HepG2 (cell line): ENCODE measurements around the gene PDSS2. TPM values are rescaled to one million over a fixed set of nuclear protein-coding genes. Genes with fewer than 3 reads are reported as not detected.

Source experiments
- ATAC-seq: fragments of 200-7000 bp; cut with Tn5 transposase; 3 replicates; pipeline ENCODE4 v1.9.1; 2020; ENCODE audit warnings: mild to moderate bottlenecking, moderate library complexity
- BruUV-seq: library from RNA; stranded (reverse); fragments of 400-500 nt; replicated peaks from 2 replicates; lab custom pipeline; 2021; lab: Mats Ljungman, UMichigan
- CTCF ChIA-PET: fragments of 300-600 bp; formaldehyde crosslinking; extraction: SDS; loops from one replicate; lab custom pipeline; 2021; ENCODE audit warnings: low total read pairs, inconsistent platforms, low intra/inter-chr PET ratio; lab: Yijun Ruan, JAX
- POLR2A ChIA-PET: fragments of 350-600 bp; sonication (Branson Sonifier 250); formaldehyde crosslinking; loops from one replicate; lab custom pipeline; 2020; ENCODE audit warnings: antibody characterized with exemption, inconsistent platforms; lab: Yijun Ruan, JAX
- DNase-seq: peaks from one replicate; pipeline ENCODE4 v3.0.0-alpha.2; 2015; ENCODE audit warnings: low spot score
- FAIRE-seq: peaks from 3 replicates; lab custom pipeline; 2011; peaks lifted over from hg19 to GRCh38; lab: Jason Lieb, UNC
- H2AFZ ChIP-seq: one replicate; pipeline ENCODE4 v1.6.1; 2011; ENCODE audit warnings: low read length, inconsistent platforms
- H3K27ac ChIP-seq: fragments of 300-600 bp; 3 replicates; pipeline ENCODE4 v1.8.0; 2011; ENCODE audit warnings: mixed run types, mild to moderate bottlenecking, mixed read lengths, low read length, inconsistent platforms; ENCODE audit not compliant: insufficient read depth; ENCODE audit errors: extremely low read length
- H3K27me3 ChIP-seq, 2 experiments: fragments of 200-600 bp in 1 of 2; 2 replicates in 1 of 2; 3 replicates in 1 of 2; pipeline versions ENCODE4 v1.6.0 to v1.8.0; 2011; ENCODE audit warnings: low read length in 2 of 2, mild to moderate bottlenecking in 2 of 2, moderate library complexity in 2 of 2, inconsistent platforms in 1 of 2; ENCODE audit not compliant: insufficient read depth in 2 of 2, control insufficient read depth in 1 of 2
- H3K36me3 ChIP-seq, 2 experiments: fragments of 200-600 bp in 1 of 2; replicated peaks in 1 of 2; 2 replicates in 1 of 2; 3 replicates in 1 of 2; pipeline versions ENCODE4 v1.5.1 to v1.8.0; 2011; ENCODE audit warnings: low read length in 2 of 2, inconsistent platforms in 1 of 2; ENCODE audit not compliant: insufficient read depth in 2 of 2, control insufficient read depth in 1 of 2
- H3K4me1 ChIP-seq: 2 replicates; pipeline ENCODE4 v1.5.1; 2012; ENCODE audit warnings: low read length, inconsistent platforms; ENCODE audit not compliant: insufficient read depth
- H3K4me2 ChIP-seq: 2 replicates; pipeline ENCODE4 v1.6.0; 2011; ENCODE audit warnings: low read depth, low read length, inconsistent platforms
- H3K4me3 ChIP-seq, 3 experiments: fragments of 200-600 bp in 1 of 3; sonication (generic), shearing (Covaris generic) in 1 of 3; replicated peaks in 1 of 3; 2 replicates each; pipeline ENCODE4 v1.5.1; 2011 to 2016; ENCODE audit warnings: low read length in 3 of 3, inconsistent platforms in 2 of 3, low read depth in 2 of 3, mild to moderate bottlenecking in 2 of 3, control low read depth in 1 of 3, mixed read lengths in 1 of 3; ENCODE audit not compliant: insufficient read depth in 1 of 3
- H3K79me2 ChIP-seq: one replicate; pipeline ENCODE4 v1.6.1; 2011; ENCODE audit warnings: low read length, inconsistent platforms; ENCODE audit not compliant: insufficient read depth
- H3K9ac ChIP-seq: 2 replicates; pipeline ENCODE4 v1.6.0; 2011; ENCODE audit warnings: mild to moderate bottlenecking, low read depth, low read length, inconsistent platforms; ENCODE audit not compliant: insufficient read depth
- H3K9me3 ChIP-seq: 2 replicates; pipeline ENCODE4 v1.5.1; 2012; ENCODE audit warnings: mild to moderate bottlenecking, low read length
- H4K20me1 ChIP-seq: 2 replicates; pipeline ENCODE4 v1.6.0; 2011; ENCODE audit warnings: inconsistent platforms, mild to moderate bottlenecking, low read length, moderate library complexity; ENCODE audit not compliant: insufficient read depth
- BCL3 ChIP-seq: sonication (generic); formaldehyde crosslinking; IDR thresholded peaks from 2 replicates; pipeline ENCODE4 v1.5.1; 2020; ENCODE audit warnings: mild to moderate bottlenecking, missing genetic modification reagents, moderate library complexity
- CAMTA2 ChIP-seq: sonication (generic); formaldehyde crosslinking; IDR thresholded peaks from 2 replicates; pipeline ENCODE4 v1.4.0; 2020; ENCODE audit warnings: mild to moderate bottlenecking, missing genetic modification reagents, borderline replicate concordance
- CCDC6 ChIP-seq: sonication (generic); formaldehyde crosslinking; IDR thresholded peaks from 2 replicates; pipeline ENCODE4 v1.8.1; 2022; ENCODE audit warnings: mild to moderate bottlenecking, missing genetic modification reagents, moderate library complexity
- FOSL2 ChIP-seq: sonication (generic); formaldehyde crosslinking; IDR thresholded peaks from 2 replicates; pipeline ENCODE4 v1.4.0; 2020; ENCODE audit warnings: missing genetic modification reagents
- HDAC1 ChIP-seq: sonication (generic); formaldehyde crosslinking; IDR thresholded peaks from 2 replicates; pipeline ENCODE4 v1.5.1; 2020; ENCODE audit warnings: mild to moderate bottlenecking, missing genetic modification reagents
- HNRNPK ChIP-seq: fragments of 200-400 bp; formaldehyde crosslinking; IDR thresholded peaks from 2 replicates; pipeline ENCODE4 v1.6.1; 2018; ENCODE audit warnings: low read length, low read depth, moderate library complexity, mild to moderate bottlenecking; ENCODE audit not compliant: poor library complexity, severe bottlenecking
- SMC3 ChIP-seq: IDR thresholded peaks from 2 replicates; pipeline ENCODE4 v1.6.1; 2011; ENCODE audit warnings: low read length, improper control_type of control experiment
- SPEN ChIP-seq: sonication (generic); formaldehyde crosslinking; IDR thresholded peaks from 2 replicates; pipeline ENCODE4 v1.5.1; 2020; ENCODE audit warnings: low read depth, mild to moderate bottlenecking, missing genetic modification reagents
- ZBTB7A ChIP-seq: sonication (generic); formaldehyde crosslinking; IDR thresholded peaks from 2 replicates; pipeline ENCODE4 v1.8.0; 2022; ENCODE audit warnings: mild to moderate bottlenecking, missing genetic modification reagents
- ZNF546 ChIP-seq: sonication (generic); formaldehyde crosslinking; conservative IDR thresholded peaks from 2 replicates; pipeline ENCODE4 v1.8.1; 2023; ENCODE audit warnings: mild to moderate bottlenecking, missing genetic modification reagents
- ZNF75D ChIP-seq: sonication (generic); formaldehyde crosslinking; IDR thresholded peaks from 2 replicates; pipeline ENCODE4 v1.8.1; 2023; ENCODE audit warnings: missing genetic modification reagents, mild to moderate bottlenecking, borderline replicate concordance
- ZNF776 ChIP-seq: sonication (generic); formaldehyde crosslinking; IDR thresholded peaks from 2 replicates; pipeline ENCODE4 v1.4.0; 2020; ENCODE audit warnings: mild to moderate bottlenecking, missing genetic modification reagents
- ZNF777 ChIP-seq: sonication (generic); formaldehyde crosslinking; IDR thresholded peaks from 2 replicates; pipeline ENCODE4 v1.4.0; 2020; ENCODE audit warnings: missing genetic modification reagents
- WGBS: methylation state at CpG from one replicate; pipeline ENCODE4 v1.1.6; 2017; ENCODE audit warnings: low lambda C conversion rate; 5-methylcytosine and 5-hydroxymethylcytosine counted together
- in situ Hi-C: cut with HindIII; loops from 2 replicates; pipeline ENCODE4 v1.10.0; 2017; ENCODE audit warnings: low pct_unique_long_range_greater_than_20kb; ENCODE audit not compliant: extremely low pct_ligation_motif_present
- intact Hi-C: fragments of 100-400 bp; cut with micrococcal nuclease; formaldehyde crosslinking; loops from one replicate; pipeline ENCODE4 v1.10.0; 2022; ENCODE audit not compliant: unreplicated experiment
- polyA plus RNA-seq, 8 experiments: library from polyadenylated mRNA; depleted of rRNA in 3 of 8; stranded (reverse) in 7 of 8; unstranded in 1 of 8; fragments of >200 nt; fragmentation: Illumina TruSeq in 4 of 8; extraction: Trizol in 4 of 8; gene quantifications; 2 replicates each; pipeline versions ENCODE4 v1.2.1 to v1.2.3, GENCODE V29; 2011 to 2016; ENCODE audit warnings: low read depth in 4 of 8, missing spikeins in 1 of 8, mixed read lengths in 1 of 8; ENCODE audit not compliant: insufficient read depth in 1 of 8
- total RNA-seq, 5 experiments: library from RNA; depleted of rRNA; stranded (reverse); fragments of >200 nt; fragmentation: Illumina TruSeq; extraction: Trizol; gene quantifications; 2 replicates each; pipeline ENCODE4 v1.2.3, GENCODE V29; 2016; ENCODE audit warnings: low read depth in 1 of 5

Gene PDSS2
- total and polyA plus RNA-seq, 2 of the 13 experiments (the other 11 are each of a cell fraction or from before 2014, with no cell fraction given): 16.2 to 17.0 TPM

GRCh38 chr6:107459283-107460082 is at the start of gene PDSS2 (continued):
- TF ChIP-seq HNRNPK (no peak), HDAC1 (CRISPR knock-in tag) (peak; percentile 90), SMC3 (no peak), BCL3 (CRISPR knock-in tag) (peak; percentile 60; the same call in 1 of the 2 replicates), ZNF546 (CRISPR knock-in tag) (0 out of 2 replicates have a peak, but pooled peaks have one; percentile 24), CCDC6 (CRISPR knock-in tag) (peak; percentile 52; the same call in 1 of the 2 replicates), ZNF75D (no peak), ZNF777 (CRISPR knock-in tag) (peak; percentile 59), ZNF776 (CRISPR knock-in tag) (peak; percentile 76; the same call in 1 of the 2 replicates), SPEN (CRISPR knock-in tag) (peak; percentile 72), CAMTA2 (CRISPR knock-in tag) (peak; percentile 89)

- ChIA-PET CTCF (no interaction called here), POLR2A (no interaction called here)
- Histone ChIP-seq H3K27ac (no peak overlapping the region), H3K79me2 (peaks cover 34% of the 10 kb centered on the region), H3K4me2 (no peak overlapping the region), H2AFZ (no peak overlapping the region), H3K36me3 (peaks cover 7 to 25% of the 10 kb centered on the region in 2 experiments; a peak in 4 of 5 replicates), H3K9me3 (no peaks in the 10 kb centered on the region), H3K27me3 (no peaks in the 10 kb centered on the region), H3K4me3 (no peak overlapping the region), H3K9ac (no peak overlapping the region), H4K20me1 (peaks cover 2% of the 10 kb centered on the region; the same call in 1 of the 2 replicates), H3K4me1 (peaks cover 6% of the 10 kb centered on the region; the same call in 1 of the 2 replicates)
- in situ Hi-C loops (no loop called here), intact Hi-C loops (no loop called here)
- ATAC-seq: no peak
- DNase-seq: peak; percentile 19
- TF ChIP-seq FOSL2 (CRISPR knock-in tag): peak; percentile 59; the same call in 1 of the 2 replicates
- TF ChIP-seq ZBTB7A (CRISPR knock-in tag): no peak
- 81% methylated on average over 1 of the region's 1 CpG for WGBS
- BruUV-seq: no TSS peak
- no peak for FAIRE-seq
Measured at GRCh38 chr6:107506145-107506544, 46.8 kb upstream of the PDSS2 start.
